Stimulated activated naive CD4-positive, alpha-beta T cell treated with Interleukin-2 at 50 U/mL for 16 hours (primary cell): ENCODE results near the gene ABHD17A.
A peak's percentile ranks its signal among the peaks of the same experiment; 100 is the strongest.

Experiments used
- DNase-seq: peaks from one replicate; lab custom pipeline; 2025; lab: John Stamatoyannopoulos, UW

Gene ABHD17A

DNA sequence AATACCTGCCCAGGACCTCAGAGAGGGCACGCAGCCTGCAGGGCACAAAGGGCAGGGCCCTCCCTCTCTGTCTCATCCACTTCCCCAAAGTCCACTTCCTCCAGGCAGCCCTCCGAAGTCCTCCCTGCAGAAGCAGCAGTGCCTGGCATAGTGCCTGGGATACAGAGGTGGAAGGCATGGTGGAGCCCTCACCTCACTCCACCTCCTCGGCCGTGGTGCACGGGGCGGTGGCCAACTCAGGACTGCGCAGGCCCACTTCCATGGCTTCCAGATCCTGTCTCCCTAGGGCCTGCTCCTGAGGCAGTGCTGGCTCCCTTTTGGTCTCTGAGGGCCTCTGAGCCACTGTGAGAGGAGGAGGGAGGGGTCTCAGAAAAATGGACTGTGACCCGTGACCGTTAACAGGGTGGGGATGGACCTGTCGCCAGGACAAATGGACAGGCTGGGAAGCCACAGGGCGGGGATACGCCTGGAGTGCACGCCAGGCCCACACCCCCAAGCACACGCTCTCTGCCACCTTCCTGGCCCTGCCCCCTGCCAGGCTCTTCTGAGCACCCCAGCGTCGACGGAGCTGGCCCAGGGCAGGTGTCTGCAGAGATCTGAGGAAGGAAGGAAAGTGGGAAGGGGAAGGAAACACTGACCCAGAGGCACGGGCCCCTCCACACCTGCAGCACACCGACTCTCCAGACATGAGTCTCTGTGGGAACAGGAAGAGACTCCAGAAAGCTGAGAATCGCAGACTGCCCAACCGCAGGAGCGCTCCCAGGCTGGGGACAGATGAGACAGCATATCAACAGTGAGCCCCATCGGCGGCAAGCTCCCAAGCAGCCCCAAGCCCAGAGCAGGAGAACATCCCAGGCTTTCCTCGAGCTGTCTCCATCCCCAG is 45.4 kb downstream of the ABHD17A start:
- DNase-seq = no peak

DNA sequence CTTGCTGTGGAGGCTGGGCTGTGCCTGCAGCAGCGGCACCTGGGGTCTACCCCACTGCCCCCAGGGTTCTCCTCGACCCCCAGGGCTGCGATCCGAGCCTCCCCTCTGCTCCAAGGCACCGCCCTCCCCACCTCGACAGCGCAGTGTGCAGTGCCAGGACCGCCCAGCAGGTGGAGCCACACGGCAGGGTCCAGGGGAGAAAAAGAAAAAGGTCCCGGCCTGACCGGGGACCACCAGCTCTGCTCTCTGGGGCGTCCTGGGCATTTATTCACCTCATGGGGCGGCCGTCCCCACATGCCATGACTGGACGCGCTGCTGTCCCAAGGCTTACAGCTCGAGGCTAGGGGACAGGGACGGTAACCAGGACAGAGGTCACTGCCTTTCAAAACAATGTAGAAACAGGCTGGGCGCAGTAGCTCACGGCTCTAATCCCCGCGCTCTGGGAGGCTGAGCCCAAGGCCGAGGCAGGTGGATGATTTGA is 47.6 kb downstream of the ABHD17A start:
- peak; percentile 49 for DNase-seq

DNA sequence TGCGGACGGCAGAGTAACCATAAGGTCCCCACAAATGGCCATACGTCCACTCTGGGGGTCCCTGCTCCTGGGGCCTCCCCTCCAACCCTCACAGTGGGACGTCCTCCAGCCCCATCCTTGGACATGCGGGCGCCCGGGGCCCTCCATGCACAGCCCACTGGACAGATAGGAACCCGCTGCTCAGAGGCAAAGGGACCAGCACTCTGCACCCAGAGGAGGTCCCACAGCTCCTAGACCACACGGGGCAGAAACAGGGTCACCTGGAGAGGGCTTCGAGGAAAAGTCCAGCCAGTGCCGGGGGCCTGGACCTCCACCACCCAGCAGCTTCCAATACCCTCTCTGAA is 48.1 kb downstream of the ABHD17A start:
- no peak for DNase-seq

DNA sequence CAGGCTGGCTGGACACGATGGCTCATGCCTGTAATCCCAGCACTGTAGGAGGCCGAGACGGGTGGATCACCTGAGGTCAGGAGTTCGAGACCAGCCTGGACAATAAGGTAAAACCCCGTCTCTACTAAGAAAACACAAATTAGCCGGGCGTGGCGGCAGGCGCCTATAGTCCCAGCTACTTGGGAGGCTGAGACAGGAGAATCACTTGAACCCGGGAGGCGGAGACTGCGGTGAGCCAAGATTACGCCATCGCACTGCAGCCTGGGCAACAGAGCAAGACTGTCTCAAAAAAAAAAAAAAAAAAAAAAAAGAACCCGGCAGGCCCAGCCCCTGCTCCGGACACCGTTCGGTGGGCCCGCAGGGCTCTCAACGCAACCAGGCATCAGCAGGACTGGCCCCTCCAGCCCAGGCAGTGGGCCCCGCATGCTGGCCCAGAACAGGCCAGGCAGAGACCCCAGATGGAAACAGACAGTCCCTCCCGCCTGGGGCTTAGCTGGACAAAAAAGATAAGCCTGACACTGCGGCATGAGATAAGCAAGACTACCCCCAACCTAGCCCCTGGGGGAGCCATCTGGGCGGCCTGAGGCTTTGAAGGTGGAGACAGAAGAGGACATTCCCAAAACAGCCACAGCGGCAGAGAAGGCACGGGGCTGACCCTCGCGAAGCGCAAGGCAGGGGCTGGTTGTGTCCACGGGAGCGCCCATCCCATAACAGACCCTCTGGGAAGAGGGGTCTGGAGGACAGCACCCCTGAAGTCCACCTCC is 48.7 kb downstream of the ABHD17A start:
- no peak for DNase-seq

DNA sequence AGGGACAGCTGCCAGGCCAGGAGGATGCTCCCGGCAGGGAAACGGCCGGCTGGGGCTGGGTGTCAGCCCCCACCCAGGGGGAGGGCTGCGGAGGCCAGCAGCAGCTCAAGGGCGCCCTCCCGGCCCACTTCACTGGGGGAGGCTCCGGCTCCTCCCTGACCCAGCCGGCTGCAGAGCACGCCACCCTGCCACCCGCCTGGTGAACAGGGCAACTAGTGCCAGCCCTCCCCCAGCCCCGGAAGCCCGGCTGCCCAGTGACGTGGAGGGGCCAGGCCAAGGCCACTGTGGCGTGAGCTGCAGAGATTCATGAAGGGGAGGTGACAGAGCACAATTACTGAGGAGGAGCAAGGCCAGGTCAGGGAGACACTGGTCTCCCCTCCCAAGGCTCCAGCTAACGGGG is 51.8 kb downstream of the ABHD17A start:
- DNase-seq = no peak

DNA sequence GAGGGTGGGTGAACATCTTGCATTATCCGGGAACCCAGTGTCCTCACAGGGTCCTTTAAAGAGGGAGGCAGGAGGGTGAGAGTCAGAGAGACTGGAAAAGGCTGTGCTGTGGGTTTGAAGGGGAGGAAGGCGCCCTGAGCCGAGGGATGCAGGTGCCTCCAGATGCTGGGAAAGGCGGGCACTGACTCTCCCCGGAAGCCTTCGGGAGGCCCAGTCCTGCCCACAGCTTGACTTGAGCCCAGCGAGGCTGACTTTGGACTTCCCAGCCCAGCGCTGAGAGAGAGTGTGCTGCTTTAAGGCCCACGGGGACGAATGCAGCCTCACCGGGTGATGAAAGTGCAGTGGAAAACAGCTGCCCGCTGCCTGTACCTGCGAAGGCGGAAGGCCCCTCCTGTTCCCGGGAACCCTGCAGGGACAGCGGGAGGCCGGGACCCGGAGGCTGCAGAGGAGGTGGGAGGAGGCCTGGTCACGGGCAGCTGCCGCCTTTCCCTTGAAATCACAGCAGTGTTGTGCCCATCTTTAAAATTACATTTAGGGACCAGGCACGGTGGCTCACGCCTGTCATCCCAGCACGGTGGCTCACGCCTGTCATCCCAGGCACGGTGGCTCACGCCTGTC is 53.1 kb downstream of the ABHD17A start:
- no peak for DNase-seq

DNA sequence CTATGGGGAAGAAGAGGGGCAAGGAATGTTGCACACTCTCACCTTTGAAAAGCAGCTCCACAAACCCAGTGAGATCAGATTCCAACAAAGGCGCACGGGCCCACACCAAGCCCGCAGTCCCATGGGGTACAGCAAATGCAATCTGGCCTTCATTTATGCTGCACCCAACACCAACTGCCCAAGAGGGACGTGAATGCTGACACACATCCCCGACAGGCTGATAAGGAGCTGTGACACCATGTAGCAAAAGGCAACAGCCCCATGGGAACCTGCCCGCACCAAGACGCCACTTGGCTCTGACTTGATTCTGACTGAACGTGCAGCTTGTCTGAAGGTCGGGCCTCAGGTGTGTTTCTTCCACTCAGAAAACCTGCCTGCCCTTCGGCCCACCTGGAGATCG is 54.3 kb downstream of the ABHD17A start:
- no peak for DNase-seq

DNA sequence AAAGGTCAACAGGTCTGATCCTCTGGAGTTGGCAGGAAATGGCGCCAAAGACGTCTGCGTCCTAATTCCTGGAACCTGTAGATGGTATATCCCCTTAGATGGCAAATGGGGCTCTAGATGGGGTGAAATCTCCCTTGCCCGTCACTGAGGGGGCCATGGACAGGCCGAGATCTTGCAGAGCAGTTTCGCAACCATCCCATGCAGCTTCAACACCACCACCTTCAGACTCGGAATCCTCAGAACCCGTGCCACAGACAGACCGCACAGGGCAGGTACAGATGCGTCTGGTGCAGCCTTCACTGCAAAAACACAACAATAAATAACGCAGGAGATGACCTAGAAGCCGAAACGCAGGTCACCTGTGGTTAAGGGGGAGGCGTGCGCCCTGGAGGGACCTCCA is 54.7 kb downstream of the ABHD17A start:
- DNase-seq = no peak

DNA sequence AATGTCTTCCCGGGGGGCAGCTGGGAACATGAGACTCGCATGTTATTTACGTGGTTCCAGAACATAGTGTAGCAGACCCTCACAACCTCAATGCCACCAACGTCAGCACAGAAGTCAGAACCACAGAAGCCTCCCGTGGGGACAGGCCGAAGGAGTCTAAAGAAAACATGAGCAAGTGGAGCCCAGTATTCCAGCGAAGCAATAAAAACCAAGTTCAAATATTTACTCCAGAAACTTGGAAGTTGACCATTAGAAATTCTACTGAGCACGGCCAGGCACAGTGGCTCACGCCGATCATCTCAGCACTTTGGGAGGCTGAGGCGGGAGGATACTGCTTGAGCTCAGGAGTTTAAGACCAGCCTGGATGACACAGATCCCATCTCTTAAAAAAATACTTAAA is 55.3 kb downstream of the ABHD17A start:
- no peak for DNase-seq

DNA sequence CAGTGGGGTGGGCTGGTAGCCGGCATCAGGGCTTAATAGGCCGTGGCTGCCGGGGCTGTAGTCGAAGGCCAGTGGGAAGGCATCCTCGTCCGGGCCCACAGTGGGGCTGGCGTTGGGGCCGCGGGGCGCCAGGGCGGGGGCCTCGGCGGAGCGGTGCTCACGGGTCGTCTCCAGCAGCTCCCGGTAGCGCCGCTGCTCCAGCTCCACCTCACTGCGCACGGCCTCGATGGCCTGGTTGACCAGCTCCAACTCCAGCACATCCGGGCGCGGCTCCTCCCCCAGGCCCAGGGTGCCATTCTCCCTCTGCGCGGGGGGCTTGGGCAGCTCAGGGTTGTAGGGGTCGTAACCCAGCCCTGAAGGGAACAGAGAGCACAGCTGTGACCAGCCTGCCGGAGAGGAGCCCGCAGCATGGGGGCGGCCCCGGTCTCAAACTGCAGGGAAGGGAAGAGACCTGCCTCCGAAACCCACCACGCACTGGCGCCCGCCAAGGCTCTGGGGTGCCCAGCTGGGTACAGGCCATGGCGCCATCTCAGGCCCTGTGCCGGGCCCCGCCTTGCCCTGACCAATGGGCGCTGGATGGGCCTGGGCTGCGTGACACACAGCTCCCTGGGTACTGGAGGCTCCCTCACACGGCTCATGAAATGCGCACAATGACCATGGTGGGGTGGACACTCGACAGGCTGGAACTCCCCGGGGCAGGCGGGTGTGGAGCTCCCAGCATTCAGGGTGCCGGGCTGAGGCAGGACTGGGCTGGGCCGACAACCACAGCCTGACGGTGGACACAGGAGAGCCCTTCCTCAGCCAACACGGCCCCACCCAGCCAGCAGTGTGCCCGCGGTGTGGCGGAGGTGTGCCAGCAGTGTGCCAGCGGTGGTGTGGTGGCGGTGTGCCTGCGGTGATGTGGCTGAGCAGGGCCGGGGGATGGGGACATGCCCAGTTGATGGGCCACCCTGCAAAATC is 56.7 kb downstream of the ABHD17A start:
- DNase-seq = no peak

DNA sequence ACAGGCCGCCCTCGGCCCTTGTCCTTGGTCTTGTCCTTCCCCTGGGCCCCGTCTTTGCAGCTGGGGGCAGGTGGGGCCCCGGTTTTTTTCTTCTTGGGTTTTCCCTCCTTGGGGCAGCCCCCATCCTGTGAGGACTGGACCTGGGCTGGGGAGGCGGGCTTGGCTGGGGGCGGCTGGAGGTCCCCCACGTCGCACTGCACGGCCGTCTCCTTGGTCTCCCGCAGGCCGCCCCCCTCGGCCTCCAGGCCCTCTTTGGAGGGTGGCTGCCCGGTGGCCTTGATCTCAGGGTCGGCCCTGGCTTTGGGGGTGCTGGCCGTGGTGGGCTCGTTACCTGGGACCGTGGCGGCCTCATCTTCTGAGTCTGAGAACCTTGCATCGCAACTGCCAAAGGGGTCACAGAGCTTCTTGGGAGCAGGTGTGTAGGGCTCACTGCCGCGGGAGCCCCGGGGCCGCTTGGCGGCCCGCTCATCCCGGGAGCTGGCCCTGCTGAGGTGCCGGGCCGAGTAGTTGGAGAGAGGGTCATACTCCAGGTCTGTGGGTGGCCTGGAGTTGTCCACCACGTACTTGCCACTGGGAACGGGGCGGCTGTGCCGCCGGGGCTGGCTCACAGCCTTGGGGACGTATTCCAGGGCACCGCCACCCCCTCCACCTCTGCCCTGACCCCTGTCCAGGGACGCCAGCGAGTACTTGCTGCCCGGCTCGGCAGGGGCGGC is 57.6 kb downstream of the ABHD17A start:
- no peak for DNase-seq
